ENCODE measurements around the gene FNBP1. TPM values are rescaled to one million over a fixed set of nuclear protein-coding genes. Genes with fewer than 3 reads are reported as not detected.

Gene FNBP1
- total and polyA plus RNA-seq, 2 experiments from 2014 or later: 19.5 to 21.0 TPM

GRCh38 chr9:130053109-130053503 is 10.1 kb upstream of the FNBP1 start:
- peak overlapping the region; percentile 85 for H3K4me2 ChIP-seq
- peak overlapping the region; percentile 91 for H3K4me3 ChIP-seq
- 22% methylated on average over 9 of the region's 9 CpGs for whole genome bisulfite sequencing (ENCODE audit: low lambda C conversion rate, missing lambda C conversion rate)
- TF ChIP-seq EZH2 (IDR thresholded peaks at IDR 0.05; ENCODE audit: borderline replicate concordance) (no peak), EZH2phosphoT487 (IDR thresholded peaks at IDR 0.05; ENCODE audit: low read depth, severe bottlenecking, unreplicated experiment) (no peak), CTCF (IDR thresholded peaks at IDR 0.05; ENCODE audit: poor library complexity) (no peak)
- H3K9me3 ChIP-seq (ENCODE audit: low read depth): no peaks in the 10 kb centered on the region
- H3K27ac ChIP-seq: peak overlapping the region; percentile 95
- peaks cover 11% of the 10 kb centered on the region for H4K20me1 ChIP-seq (ENCODE audit: insufficient read depth, poor library complexity, severe bottlenecking)
- H3K27me3 ChIP-seq: no peaks in the 10 kb centered on the region
- peaks cover 56% of the 10 kb centered on the region for H3K79me2 ChIP-seq
- H2AFZ ChIP-seq: peak overlapping the region; percentile 70
- no peaks in the 10 kb centered on the region for H3K9me2 ChIP-seq (replicated peaks; ENCODE audit: insufficient read depth)
- no peak for DNase-seq (ENCODE audit: low spot score)
- H3K4me1 ChIP-seq (ENCODE audit: insufficient read depth): peaks cover 16% of the 10 kb centered on the region
- no peaks in the 10 kb centered on the region for H3K36me3 ChIP-seq (replicated peaks; ENCODE audit: insufficient read depth, low read depth)

- Histone ChIP-seq H3K27ac (peak overlapping the region; percentile 13), H3K4me3 (no peak overlapping the region), H3K4me2 (peak overlapping the region; percentile 85), H3K79me2 (peaks cover 43% of the 10 kb centered on the region), H3K36me3 (replicated peaks; ENCODE audit: insufficient read depth, low read depth) (no peaks in the 10 kb centered on the region), H3K27me3 (no peaks in the 10 kb centered on the region), H3K9me2 (replicated peaks; ENCODE audit: insufficient read depth) (no peaks in the 10 kb centered on the region), H2AFZ (no peak overlapping the region), H3K9me3 (ENCODE audit: low read depth) (no peaks in the 10 kb centered on the region), H4K20me1 (ENCODE audit: insufficient read depth, poor library complexity, severe bottlenecking) (peaks cover 4% of the 10 kb centered on the region), H3K4me1 (ENCODE audit: insufficient read depth) (peaks cover 16% of the 10 kb centered on the region)
- DNase-seq (ENCODE audit: low spot score): peak; percentile 27
- TF ChIP-seq CTCF (IDR thresholded peaks at IDR 0.05; ENCODE audit: poor library complexity) (no peak), EZH2phosphoT487 (IDR thresholded peaks at IDR 0.05; ENCODE audit: low read depth, severe bottlenecking, unreplicated experiment) (no peak), EZH2 (IDR thresholded peaks at IDR 0.05; ENCODE audit: borderline replicate concordance) (no peak)
Observed at GRCh38 chr9:130051855-130052254, 8.9 kb upstream of the FNBP1 start.

GRCh38 chr9:130050462-130050861 is 7.5 kb upstream of the FNBP1 start:
- WGBS (ENCODE audit: low lambda C conversion rate, missing lambda C conversion rate): 99% methylated on average over 3 of the region's 3 CpGs
- no peaks in the 10 kb centered on the region for H3K9me3 ChIP-seq (ENCODE audit: low read depth)
- TF ChIP-seq CTCF (IDR thresholded peaks at IDR 0.05; ENCODE audit: poor library complexity) (no peak), EZH2phosphoT487 (IDR thresholded peaks at IDR 0.05; ENCODE audit: low read depth, severe bottlenecking, unreplicated experiment) (no peak), EZH2 (IDR thresholded peaks at IDR 0.05; ENCODE audit: borderline replicate concordance) (no peak)

More at GRCh38 chr9:130050462-130050861, 7.5 kb upstream of the FNBP1 start:
- no peak for DNase-seq (ENCODE audit: low spot score)
- Histone ChIP-seq H3K27ac (no peak overlapping the region), H3K27me3 (no peaks in the 10 kb centered on the region), H3K36me3 (replicated peaks; ENCODE audit: insufficient read depth, low read depth) (no peaks in the 10 kb centered on the region), H4K20me1 (ENCODE audit: insufficient read depth, poor library complexity, severe bottlenecking) (no peaks in the 10 kb centered on the region), H3K4me3 (no peak overlapping the region), H2AFZ (no peak overlapping the region), H3K4me2 (no peak overlapping the region), H3K79me2 (peaks cover 29% of the 10 kb centered on the region), H3K4me1 (ENCODE audit: insufficient read depth) (peaks cover 16% of the 10 kb centered on the region), H3K9me2 (replicated peaks; ENCODE audit: insufficient read depth) (no peaks in the 10 kb centered on the region)

Measured in hepatocyte (in vitro differentiated cells).